ENCODE measurements around the gene ABCA2.

The ABCA2 gene

GRCh38 chr9:136977649-136978072 is 50.4 kb downstream of the ABCA2 start:
- no peak for TF ChIP-seq EZH2phosphoT487 (conservative IDR thresholded peaks at IDR 0.05; ENCODE audit: low read length)
- TF ChIP-seq, protein P1, sequence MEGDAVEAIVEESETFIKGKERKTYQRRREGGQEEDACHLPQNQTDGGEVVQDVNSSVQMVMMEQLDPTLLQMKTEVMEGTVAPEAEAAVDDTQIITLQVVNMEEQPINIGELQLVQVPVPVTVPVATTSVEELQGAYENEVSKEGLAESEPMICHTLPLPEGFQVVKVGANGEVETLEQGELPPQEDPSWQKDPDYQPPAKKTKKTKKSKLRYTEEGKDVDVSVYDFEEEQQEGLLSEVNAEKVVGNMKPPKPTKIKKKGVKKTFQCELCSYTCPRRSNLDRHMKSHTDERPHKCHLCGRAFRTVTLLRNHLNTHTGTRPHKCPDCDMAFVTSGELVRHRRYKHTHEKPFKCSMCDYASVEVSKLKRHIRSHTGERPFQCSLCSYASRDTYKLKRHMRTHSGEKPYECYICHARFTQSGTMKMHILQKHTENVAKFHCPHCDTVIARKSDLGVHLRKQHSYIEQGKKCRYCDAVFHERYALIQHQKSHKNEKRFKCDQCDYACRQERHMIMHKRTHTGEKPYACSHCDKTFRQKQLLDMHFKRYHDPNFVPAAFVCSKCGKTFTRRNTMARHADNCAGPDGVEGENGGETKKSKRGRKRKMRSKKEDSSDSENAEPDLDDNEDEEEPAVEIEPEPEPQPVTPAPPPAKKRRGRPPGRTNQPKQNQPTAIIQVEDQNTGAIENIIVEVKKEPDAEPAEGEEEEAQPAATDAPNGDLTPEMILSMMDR (IDR thresholded peaks at IDR 0.05; ENCODE audit: insufficient read depth, low read length, poor library complexity, severe bottlenecking) = no peak
- H3K36me3 ChIP-seq (ENCODE audit: low read length) = no peaks in the 10 kb centered on the region
- no peaks in the 10 kb centered on the region for H3F3A ChIP-seq (ENCODE audit: insufficient read depth)
- H3K9me2 ChIP-seq (replicated peaks; ENCODE audit: insufficient read depth, low read length) = no peaks in the 10 kb centered on the region
- H3K27ac ChIP-seq (ENCODE audit: low read depth, low read length) = no peak overlapping the region
- no peaks in the 10 kb centered on the region for H3K27me3 ChIP-seq (ENCODE audit: low read length)
- H3K9me3 ChIP-seq (ENCODE audit: insufficient read depth, low read length) = no peaks in the 10 kb centered on the region
- no peak overlapping the region for H3K9ac ChIP-seq (ENCODE audit: low read length)
- H3K4me2 ChIP-seq (ENCODE audit: low read depth, low read length, poor library complexity, severe bottlenecking) = no peak overlapping the region
- no peak overlapping the region for H3K4me3 ChIP-seq (ENCODE audit: insufficient read depth, low read length, poor library complexity, severe bottlenecking)
- no peaks in the 10 kb centered on the region for H4K20me1 ChIP-seq (ENCODE audit: low read depth, low read length)
- H2AFZ ChIP-seq (ENCODE audit: low read depth, low read length, severe bottlenecking) = no peak overlapping the region
- no peaks in the 10 kb centered on the region for H3K79me2 ChIP-seq (ENCODE audit: insufficient read depth, low read length)

GRCh38 chr9:136977223-136977622 is 50.8 kb downstream of the ABCA2 start, which contains the start of gene PTGDS:
PTGDS (plus strand) TSS chr9:136977504; CDS start chr9:136977579, 75 bp downstream.
- H3K4me3 ChIP-seq (ENCODE audit: insufficient read depth, low read length, poor library complexity, severe bottlenecking) = no peak within 1 kb of the TSS
- no peak for TF ChIP-seq EZH2phosphoT487 (conservative IDR thresholded peaks at IDR 0.05; ENCODE audit: low read length)
- TF ChIP-seq, protein P1 (IDR thresholded peaks at IDR 0.05; ENCODE audit: insufficient read depth, low read length, poor library complexity, severe bottlenecking) = no peak
- no peaks in the 10 kb centered on the region for H3K9me2 ChIP-seq (replicated peaks; ENCODE audit: insufficient read depth, low read length)
- H3K36me3 ChIP-seq (ENCODE audit: low read length) = no peaks in the 10 kb centered on the region
- no peaks in the 10 kb centered on the region for H3F3A ChIP-seq (ENCODE audit: insufficient read depth)
- H3K79me2 ChIP-seq (ENCODE audit: insufficient read depth, low read length) = no peaks in the 10 kb centered on the region
- H2AFZ ChIP-seq (ENCODE audit: low read depth, low read length, severe bottlenecking) = no peak within 1 kb of the TSS
- H3K4me2 ChIP-seq (ENCODE audit: low read depth, low read length, poor library complexity, severe bottlenecking) = no peak within 1 kb of the TSS
- H3K27me3 ChIP-seq (ENCODE audit: low read length) = no peaks in the 10 kb centered on the region
- no peak within 1 kb of the TSS for H3K27ac ChIP-seq (ENCODE audit: low read depth, low read length)
- H3K9ac ChIP-seq (ENCODE audit: low read length) = no peak within 1 kb of the TSS
- H3K9me3 ChIP-seq (ENCODE audit: insufficient read depth, low read length) = no peaks in the 10 kb centered on the region
- H4K20me1 ChIP-seq (ENCODE audit: low read depth, low read length) = no peaks in the 10 kb centered on the region

DNA sequence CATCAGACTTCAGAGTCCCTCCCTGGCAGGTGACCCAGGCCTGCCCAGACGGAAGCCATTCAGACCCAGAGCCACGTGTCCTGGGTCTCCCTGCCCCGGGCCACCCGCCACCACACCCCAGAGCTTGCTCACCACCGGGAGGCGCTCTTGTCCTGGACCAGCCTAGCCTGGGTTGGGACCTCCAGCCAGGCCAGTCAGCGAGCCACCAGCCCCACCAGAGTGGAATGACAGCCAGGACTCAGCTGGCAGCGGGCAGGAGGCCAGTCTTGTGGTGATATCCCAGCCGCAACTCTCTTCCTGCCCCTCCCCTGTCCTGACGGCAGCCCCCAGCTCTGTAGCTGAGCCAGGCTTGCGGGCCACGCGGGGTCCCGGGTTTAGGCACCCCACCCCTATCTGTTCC is 52.4 kb downstream of the ABCA2 start:
- no peak for TF ChIP-seq EZH2phosphoT487 (conservative IDR thresholded peaks at IDR 0.05; ENCODE audit: low read length)
- TF ChIP-seq, protein P1 (IDR thresholded peaks at IDR 0.05; ENCODE audit: insufficient read depth, low read length, poor library complexity, severe bottlenecking) = no peak
- Histone ChIP-seq H3K9ac (ENCODE audit: low read length) (no peak overlapping the region), H3K9me3 (ENCODE audit: insufficient read depth, low read length) (no peaks in the 10 kb centered on the region), H3K9me2 (replicated peaks; ENCODE audit: insufficient read depth, low read length) (no peaks in the 10 kb centered on the region), H3K4me3 (ENCODE audit: insufficient read depth, low read length, poor library complexity, severe bottlenecking) (no peak overlapping the region), H4K20me1 (ENCODE audit: low read depth, low read length) (no peaks in the 10 kb centered on the region), H2AFZ (ENCODE audit: low read depth, low read length, severe bottlenecking) (no peak overlapping the region), H3F3A (ENCODE audit: insufficient read depth) (no peaks in the 10 kb centered on the region), H3K36me3 (ENCODE audit: low read length) (no peaks in the 10 kb centered on the region), H3K79me2 (ENCODE audit: insufficient read depth, low read length) (no peaks in the 10 kb centered on the region), H3K27me3 (ENCODE audit: low read length) (no peaks in the 10 kb centered on the region), H3K4me2 (ENCODE audit: low read depth, low read length, poor library complexity, severe bottlenecking) (no peak overlapping the region), H3K27ac (ENCODE audit: low read depth, low read length) (no peak overlapping the region)
